Measurements from ENCODE around the gene GRID2. TPM values are rescaled to one million over a fixed set of nuclear protein-coding genes. Genes with fewer than 3 reads are reported as not detected.

The GRID2 gene
- total and polyA plus RNA-seq, 10 of the 15 experiments (the other 5 are each of a cell fraction or from before 2014, with no cell fraction given) = not detected

GRCh38 chr4:93243262-93243661 lies 939.5 kb downstream of the GRID2 start (continued):
- no peak for TF ChIP-seq HDAC6 (IDR thresholded peaks at IDR 0.05; ENCODE audit: unreplicated experiment)

- H3K79me2 ChIP-seq (ENCODE audit: control insufficient read depth, insufficient read depth, low read length) = no peaks in the 10 kb centered on the region
- 0% methylated on average over 3 of the region's 3 CpGs for WGBS (ENCODE audit: insufficient coverage, insufficient replicate concordance, low lambda C conversion rate, missing lambda C conversion rate)
- POLR2A ChIA-PET = no interaction called here
- CTCF ChIA-PET = no interaction called here
- no peak overlapping the region for H3K27ac ChIP-seq (ENCODE audit: control insufficient read depth, insufficient read depth)
- ATAC-seq (no peak), DNase-seq (ENCODE audit: low read depth, low spot score) (no peak), FAIRE-seq (no peak)
- no peak overlapping the region for H3K4me3 ChIP-seq
- H3K9me3 ChIP-seq (replicated peaks; ENCODE audit: control insufficient read depth, insufficient read depth, low read length) = no peaks in the 10 kb centered on the region
- H3K36me3 ChIP-seq (ENCODE audit: control insufficient read depth in 2 of 2, insufficient read depth in 2 of 2, low read length in 1 of 2) = no peaks in the 10 kb centered on the region
- no peak overlapping the region for H3K9ac ChIP-seq (ENCODE audit: control insufficient read depth, insufficient read depth, low read length)
- BruUV-seq (replicated peaks) = no TSS peak
- no peaks in the 10 kb centered on the region for H3K4me1 ChIP-seq (ENCODE audit: control insufficient read depth, insufficient read depth, low read length)
- no peak overlapping the region for H3K4me2 ChIP-seq (ENCODE audit: control insufficient read depth, insufficient read depth)
- in situ Hi-C loops (cut with MboI) (no loop called here), intact Hi-C loops (cut with micrococcal nuclease; ENCODE audit: unreplicated experiment) (no loop called here)
- SMC1A ChIA-PET (ENCODE audit: uncharacterized antibody, unreplicated experiment) = interaction anchor here (1.1 kb wide), 1 partner anchor 10 kb away, joined by 5 read pairs; no protein-coding TSS in a partner anchor
- H4K20me1 ChIP-seq (ENCODE audit: control insufficient read depth, insufficient read depth) = no peaks in the 10 kb centered on the region
- no peak overlapping the region for H2AFZ ChIP-seq (ENCODE audit: control insufficient read depth, low read depth, low read length)
- no peaks in the 10 kb centered on the region for H3K27me3 ChIP-seq (replicated peaks in 1 of 2; ENCODE audit: control insufficient read depth in 2 of 2, insufficient read depth in 2 of 2, low read length in 1 of 2)
- RAD21 ChIA-PET (ENCODE audit: unreplicated experiment) = interaction anchor here (1.7 kb wide), 1 partner anchor 29 kb away, joined by 3 read pairs; no protein-coding TSS in a partner anchor
- TF ChIP-seq NFIC (IDR thresholded peaks at IDR 0.05; ENCODE audit: low read depth, low read length) (no peak), TARDBP (IDR thresholded peaks at IDR 0.05; ENCODE audit: borderline replicate concordance) (no peak), ATF3 (IDR thresholded peaks at IDR 0.05; ENCODE audit: borderline replicate concordance, extremely low read depth, low read depth, low read length) (no peak), ZBTB11 (CRISPR knock-in tag; IDR thresholded peaks at IDR 0.05) (no peak), POU2F2 (IDR thresholded peaks at IDR 0.05; ENCODE audit: borderline replicate concordance, low read depth, low read length) (no peak), ETV6 (conservative IDR thresholded peaks at IDR 0.05 in 1 of 2, IDR thresholded peaks at IDR 0.05 in 1 of 2; ENCODE audit: borderline replicate concordance in 1 of 2, low read depth in 1 of 2) (no peak), SIN3A (IDR thresholded peaks at IDR 0.05; ENCODE audit: low read depth, low read length) (no peak), MXI1 (IDR thresholded peaks at IDR 0.05; ENCODE audit: low read depth, low read length) (no peak), TBL1XR1 (IDR thresholded peaks at IDR 0.05; ENCODE audit: low read depth, low read length) (no peak), CUX1 (IDR thresholded peaks at IDR 0.05; ENCODE audit: insufficient replicate concordance, low read depth, low read length) (no peak)
These were observed 957.4 kb downstream of the GRID2 start for GRCh38 chr4:93261207-93261606.

Data from GM12878 (cell line).